Measurements from ENCODE around the gene SFRP5.

- TF ChIP-seq, protein P1, sequence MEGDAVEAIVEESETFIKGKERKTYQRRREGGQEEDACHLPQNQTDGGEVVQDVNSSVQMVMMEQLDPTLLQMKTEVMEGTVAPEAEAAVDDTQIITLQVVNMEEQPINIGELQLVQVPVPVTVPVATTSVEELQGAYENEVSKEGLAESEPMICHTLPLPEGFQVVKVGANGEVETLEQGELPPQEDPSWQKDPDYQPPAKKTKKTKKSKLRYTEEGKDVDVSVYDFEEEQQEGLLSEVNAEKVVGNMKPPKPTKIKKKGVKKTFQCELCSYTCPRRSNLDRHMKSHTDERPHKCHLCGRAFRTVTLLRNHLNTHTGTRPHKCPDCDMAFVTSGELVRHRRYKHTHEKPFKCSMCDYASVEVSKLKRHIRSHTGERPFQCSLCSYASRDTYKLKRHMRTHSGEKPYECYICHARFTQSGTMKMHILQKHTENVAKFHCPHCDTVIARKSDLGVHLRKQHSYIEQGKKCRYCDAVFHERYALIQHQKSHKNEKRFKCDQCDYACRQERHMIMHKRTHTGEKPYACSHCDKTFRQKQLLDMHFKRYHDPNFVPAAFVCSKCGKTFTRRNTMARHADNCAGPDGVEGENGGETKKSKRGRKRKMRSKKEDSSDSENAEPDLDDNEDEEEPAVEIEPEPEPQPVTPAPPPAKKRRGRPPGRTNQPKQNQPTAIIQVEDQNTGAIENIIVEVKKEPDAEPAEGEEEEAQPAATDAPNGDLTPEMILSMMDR (IDR thresholded peaks at IDR 0.05) = no peak
- TF ChIP-seq EP300 (IDR thresholded peaks at IDR 0.05) = no peak
Observed at GRCh38 chr10:97771055-97771891, 526 bp downstream of the SFRP5 start.

Data from ovary (tissue), 3 donors.